ENCODE data around the gene TMEM174.

Gene TMEM174

GRCh38 chr5:73176250-73176649 is 3.3 kb downstream of the TMEM174 start:
- Histone ChIP-seq H3K27ac (ENCODE audit: low read depth, low read length) (no peak overlapping the region), H3K36me3 (ENCODE audit: insufficient read depth, low read length) (no peaks in the 10 kb centered on the region), H3K79me2 (ENCODE audit: control insufficient read depth, insufficient read depth, low read length, unreplicated experiment) (no peaks in the 10 kb centered on the region), H3K27me3 (ENCODE audit: insufficient read depth, low read length) (peaks cover 35% of the 10 kb centered on the region), H2AFZ (ENCODE audit: low read length, unreplicated experiment) (no peak overlapping the region), H3K4me1 (ENCODE audit: control insufficient read depth, insufficient read depth, low read length, unreplicated experiment) (no peaks in the 10 kb centered on the region), H3K4me3 (ENCODE audit: low read depth, low read length) (no peak overlapping the region)

- no peaks in the 10 kb centered on the region for H3K36me3 ChIP-seq (ENCODE audit: insufficient read depth, low read length)
- H3K79me2 ChIP-seq (ENCODE audit: control insufficient read depth, insufficient read depth, low read length, unreplicated experiment): no peaks in the 10 kb centered on the region
- H3K27ac ChIP-seq (ENCODE audit: low read depth, low read length): no peak overlapping the region
- no peak overlapping the region for H2AFZ ChIP-seq (ENCODE audit: low read length, unreplicated experiment)
- no peaks in the 10 kb centered on the region for H3K4me1 ChIP-seq (ENCODE audit: control insufficient read depth, insufficient read depth, low read length, unreplicated experiment)
- no peak overlapping the region for H3K4me3 ChIP-seq (ENCODE audit: low read depth, low read length)
- H3K27me3 ChIP-seq (ENCODE audit: insufficient read depth, low read length): peaks cover 21% of the 10 kb centered on the region
These were observed 5.3 kb downstream of the TMEM174 start for GRCh38 chr5:73178265-73178664.

GRCh38 chr5:73179730-73180129 is 6.7 kb downstream of the TMEM174 start:
- Histone ChIP-seq H3K4me3 (ENCODE audit: low read depth, low read length) (no peak overlapping the region), H2AFZ (ENCODE audit: low read length, unreplicated experiment) (no peak overlapping the region), H3K4me1 (ENCODE audit: control insufficient read depth, insufficient read depth, low read length, unreplicated experiment) (no peaks in the 10 kb centered on the region), H3K36me3 (ENCODE audit: insufficient read depth, low read length) (no peaks in the 10 kb centered on the region), H3K27me3 (ENCODE audit: insufficient read depth, low read length) (peaks cover 16% of the 10 kb centered on the region), H3K27ac (ENCODE audit: low read depth, low read length) (no peak overlapping the region), H3K79me2 (ENCODE audit: control insufficient read depth, insufficient read depth, low read length, unreplicated experiment) (no peaks in the 10 kb centered on the region)

- H2AFZ ChIP-seq (ENCODE audit: low read length, unreplicated experiment): no peak overlapping the region
- H3K36me3 ChIP-seq (ENCODE audit: insufficient read depth, low read length): no peaks in the 10 kb centered on the region
- no peaks in the 10 kb centered on the region for H3K4me1 ChIP-seq (ENCODE audit: control insufficient read depth, insufficient read depth, low read length, unreplicated experiment)
- no peak overlapping the region for H3K27ac ChIP-seq (ENCODE audit: low read depth, low read length)
- no peak overlapping the region for H3K4me3 ChIP-seq (ENCODE audit: low read depth, low read length)
- H3K79me2 ChIP-seq (ENCODE audit: control insufficient read depth, insufficient read depth, low read length, unreplicated experiment): no peaks in the 10 kb centered on the region
- peaks cover 16% of the 10 kb centered on the region for H3K27me3 ChIP-seq (ENCODE audit: insufficient read depth, low read length)
These were observed 7.6 kb downstream of the TMEM174 start for GRCh38 chr5:73180566-73180965.

GRCh38 chr5:73182307-73182706 is 9.3 kb downstream of the TMEM174 start:
- Histone ChIP-seq H3K27me3 (ENCODE audit: insufficient read depth, low read length) (peaks cover 16% of the 10 kb centered on the region; the same call in 1 of the 2 replicates), H3K36me3 (ENCODE audit: insufficient read depth, low read length) (no peaks in the 10 kb centered on the region), H3K4me3 (ENCODE audit: low read depth, low read length) (no peak overlapping the region), H2AFZ (ENCODE audit: low read length, unreplicated experiment) (no peak overlapping the region), H3K27ac (ENCODE audit: low read depth, low read length) (no peak overlapping the region), H3K79me2 (ENCODE audit: control insufficient read depth, insufficient read depth, low read length, unreplicated experiment) (no peaks in the 10 kb centered on the region), H3K4me1 (ENCODE audit: control insufficient read depth, insufficient read depth, low read length, unreplicated experiment) (no peaks in the 10 kb centered on the region)

GRCh38 chr5:73183000-73183399 is 10.0 kb downstream of the TMEM174 start:
- Histone ChIP-seq H3K4me1 (ENCODE audit: control insufficient read depth, insufficient read depth, low read length, unreplicated experiment) (no peaks in the 10 kb centered on the region), H2AFZ (ENCODE audit: low read length, unreplicated experiment) (no peak overlapping the region), H3K4me3 (ENCODE audit: low read depth, low read length) (no peak overlapping the region), H3K27ac (ENCODE audit: low read depth, low read length) (no peak overlapping the region), H3K36me3 (ENCODE audit: insufficient read depth, low read length) (no peaks in the 10 kb centered on the region), H3K27me3 (ENCODE audit: insufficient read depth, low read length) (peaks cover 10% of the 10 kb centered on the region; the same call in 1 of the 2 replicates), H3K79me2 (ENCODE audit: control insufficient read depth, insufficient read depth, low read length, unreplicated experiment) (no peaks in the 10 kb centered on the region)

GRCh38 chr5:73183481-73183891 is 10.5 kb downstream of the TMEM174 start:
- Histone ChIP-seq H3K4me1 (ENCODE audit: control insufficient read depth, insufficient read depth, low read length, unreplicated experiment) (no peaks in the 10 kb centered on the region), H3K27ac (ENCODE audit: low read depth, low read length) (no peak overlapping the region), H3K27me3 (ENCODE audit: insufficient read depth, low read length) (peaks cover 5% of the 10 kb centered on the region; the same call in 1 of the 2 replicates), H3K79me2 (ENCODE audit: control insufficient read depth, insufficient read depth, low read length, unreplicated experiment) (no peaks in the 10 kb centered on the region), H2AFZ (ENCODE audit: low read length, unreplicated experiment) (no peak overlapping the region), H3K36me3 (ENCODE audit: insufficient read depth, low read length) (no peaks in the 10 kb centered on the region), H3K4me3 (ENCODE audit: low read depth, low read length) (no peak overlapping the region)

- Histone ChIP-seq H3K36me3 (ENCODE audit: insufficient read depth, low read length) (no peaks in the 10 kb centered on the region), H2AFZ (ENCODE audit: low read length, unreplicated experiment) (no peak overlapping the region), H3K27ac (ENCODE audit: low read depth, low read length) (no peak overlapping the region), H3K4me3 (ENCODE audit: low read depth, low read length) (no peak overlapping the region), H3K79me2 (ENCODE audit: control insufficient read depth, insufficient read depth, low read length, unreplicated experiment) (no peaks in the 10 kb centered on the region), H3K4me1 (ENCODE audit: control insufficient read depth, insufficient read depth, low read length, unreplicated experiment) (peaks cover 11% of the 10 kb centered on the region), H3K27me3 (ENCODE audit: insufficient read depth, low read length) (no peaks in the 10 kb centered on the region)
These were observed 14.0 kb downstream of the TMEM174 start for GRCh38 chr5:73186976-73187375.

GRCh38 chr5:73188764-73189531 is 16.0 kb downstream of the TMEM174 start:
- H3K4me1 ChIP-seq (ENCODE audit: control insufficient read depth, insufficient read depth, low read length, unreplicated experiment): peaks cover 11% of the 10 kb centered on the region
- H3K27ac ChIP-seq (ENCODE audit: low read depth, low read length): no peak overlapping the region
- H3K36me3 ChIP-seq (ENCODE audit: insufficient read depth, low read length): no peaks in the 10 kb centered on the region
- no peak overlapping the region for H2AFZ ChIP-seq (ENCODE audit: low read length, unreplicated experiment)
- no peaks in the 10 kb centered on the region for H3K79me2 ChIP-seq (ENCODE audit: control insufficient read depth, insufficient read depth, low read length, unreplicated experiment)
- 0 out of 2 replicates have a peak, but pooled peaks cover under 1% of the 10 kb centered on the region for H3K27me3 ChIP-seq (ENCODE audit: insufficient read depth, low read length)
- H3K4me3 ChIP-seq (ENCODE audit: low read depth, low read length): no peak overlapping the region

- H2AFZ ChIP-seq (ENCODE audit: low read length, unreplicated experiment): peak overlapping the region; percentile 40
- no peak overlapping the region for H3K27ac ChIP-seq (ENCODE audit: low read depth, low read length)
- H3K79me2 ChIP-seq (ENCODE audit: control insufficient read depth, insufficient read depth, low read length, unreplicated experiment): no peaks in the 10 kb centered on the region
- peaks cover 6% of the 10 kb centered on the region for H3K27me3 ChIP-seq (ENCODE audit: insufficient read depth, low read length)
- no peaks in the 10 kb centered on the region for H3K36me3 ChIP-seq (ENCODE audit: insufficient read depth, low read length)
- peaks cover 11% of the 10 kb centered on the region for H3K4me1 ChIP-seq (ENCODE audit: control insufficient read depth, insufficient read depth, low read length, unreplicated experiment)
- no peak overlapping the region for H3K4me3 ChIP-seq (ENCODE audit: low read depth, low read length)
These were observed 16.9 kb downstream of the TMEM174 start for GRCh38 chr5:73189871-73190376.

- Histone ChIP-seq H3K36me3 (ENCODE audit: insufficient read depth, low read length) (no peaks in the 10 kb centered on the region), H3K27ac (ENCODE audit: low read depth, low read length) (no peak overlapping the region), H3K4me3 (ENCODE audit: low read depth, low read length) (no peak overlapping the region), H3K27me3 (ENCODE audit: insufficient read depth, low read length) (peaks cover 21% of the 10 kb centered on the region), H2AFZ (ENCODE audit: low read length, unreplicated experiment) (no peak overlapping the region), H3K79me2 (ENCODE audit: control insufficient read depth, insufficient read depth, low read length, unreplicated experiment) (no peaks in the 10 kb centered on the region), H3K4me1 (ENCODE audit: control insufficient read depth, insufficient read depth, low read length, unreplicated experiment) (peaks cover 11% of the 10 kb centered on the region)
These were observed 19.4 kb downstream of the TMEM174 start for GRCh38 chr5:73192370-73192769.

Data from ACC112 (cell line).